Caco-2 (cell line): Measurements from ENCODE around the gene MUC2. TPM values are rescaled to one million over a fixed set of nuclear protein-coding genes. Genes with fewer than 3 reads are reported as not detected.

Experiments used
- BruUV-seq: library from RNA; stranded (reverse); fragments of 400-500 nt; replicated peaks from 2 replicates; lab custom pipeline; 2021; lab: Mats Ljungman, UMichigan
- CTCF ChIA-PET: fragments of 300-600 bp; sonication (Branson Sonifier 250); formaldehyde crosslinking; loops from one replicate; lab custom pipeline; 2022; ENCODE audit warnings: antibody characterized with exemption; lab: Charles Lee
- POLR2A ChIA-PET: fragments of 300-600 bp; sonication (Branson Sonifier 250); formaldehyde crosslinking; loops from one replicate; lab custom pipeline; 2022; ENCODE audit warnings: antibody characterized with exemption; lab: Charles Lee
- DNase-seq, 2 experiments: peaks; one replicate each; pipeline versions ENCODE4 v3.0.0 to v3.0.0-alpha.2; 2020 to 2022
- H3K27me3 ChIP-seq: replicated peaks from 2 replicates; pipeline ENCODE4 v1.6.0; 2011; ENCODE audit warnings: low read length; ENCODE audit not compliant: control insufficient read depth, insufficient read depth
- H3K36me3 ChIP-seq: 2 replicates; pipeline ENCODE4 v1.5.1; 2011; ENCODE audit warnings: low read length; ENCODE audit not compliant: control insufficient read depth, insufficient read depth
- H3K4me1 ChIP-seq: fragments of 250-450 bp; sonication (Bioruptor Pico); 2 replicates; pipeline ENCODE4 v1.5.1; 2020; ENCODE audit warnings: mild to moderate bottlenecking
- H3K4me3 ChIP-seq: 2 replicates; pipeline ENCODE4 v1.5.1; 2011; ENCODE audit warnings: low read depth, mild to moderate bottlenecking, control low read depth, low read length
- H3K9me3 ChIP-seq: fragments of 250-450 bp; sonication (Bioruptor Pico); 2 replicates; pipeline ENCODE4 v1.5.1; 2020; ENCODE audit warnings: mild to moderate bottlenecking, moderate library complexity
- H3K27ac Mint-ChIP-seq: one replicate; pipeline ENCODE4 v1.8.0; 2022; ENCODE audit warnings: mixed read lengths; ENCODE audit not compliant: unreplicated experiment
- H3K27me3 Mint-ChIP-seq: one replicate; pipeline ENCODE4 v1.8.0; 2022; ENCODE audit warnings: mixed read lengths; ENCODE audit not compliant: insufficient read depth, unreplicated experiment
- H3K36me3 Mint-ChIP-seq: one replicate; pipeline ENCODE4 v1.8.0; 2022; ENCODE audit warnings: mild to moderate bottlenecking, mixed read lengths; ENCODE audit not compliant: insufficient read depth, unreplicated experiment
- H3K4me1 Mint-ChIP-seq: one replicate; pipeline ENCODE4 v1.8.0; 2022; ENCODE audit warnings: low read depth, mixed read lengths; ENCODE audit not compliant: unreplicated experiment
- H3K4me3 Mint-ChIP-seq: one replicate; pipeline ENCODE4 v1.8.0; 2022; ENCODE audit warnings: mild to moderate bottlenecking, moderate library complexity, mixed read lengths; ENCODE audit not compliant: unreplicated experiment
- H3K9me3 Mint-ChIP-seq: one replicate; pipeline ENCODE4 v1.8.0; 2022; ENCODE audit warnings: mixed read lengths; ENCODE audit not compliant: unreplicated experiment
- intact Hi-C: fragments of 100-400 bp; cut with micrococcal nuclease; formaldehyde crosslinking; loops from one replicate; pipeline ENCODE4 v1.10.0; 2022; ENCODE audit not compliant: unreplicated experiment
- total RNA-seq: library from RNA; stranded (reverse); gene quantifications from 2 replicates; pipeline ENCODE4 v1.2.3, GENCODE V29; 2022
- TF ChIP-seq, protein P1 (sequence below), 2 experiments: fragments of 200-600 bp in 1 of 2; IDR thresholded peaks; 1 replicate in 1 of 2; 2 replicates in 1 of 2; pipeline versions ENCODE4 v1.5.1 to v1.8.0; 2011 to 2022; ENCODE audit warnings: antibody characterized with exemption in 1 of 2, control low read depth in 1 of 2, inconsistent platforms in 1 of 2, low read depth in 1 of 2, low read length in 1 of 2, mild to moderate bottlenecking in 1 of 2, moderate library complexity in 1 of 2; ENCODE audit not compliant: insufficient read depth in 1 of 2, severe bottlenecking in 1 of 2, unreplicated experiment in 1 of 2

Gene MUC2
- total RNA-seq, 1 experiment from 2014 or later = 0.05 TPM

DNA sequence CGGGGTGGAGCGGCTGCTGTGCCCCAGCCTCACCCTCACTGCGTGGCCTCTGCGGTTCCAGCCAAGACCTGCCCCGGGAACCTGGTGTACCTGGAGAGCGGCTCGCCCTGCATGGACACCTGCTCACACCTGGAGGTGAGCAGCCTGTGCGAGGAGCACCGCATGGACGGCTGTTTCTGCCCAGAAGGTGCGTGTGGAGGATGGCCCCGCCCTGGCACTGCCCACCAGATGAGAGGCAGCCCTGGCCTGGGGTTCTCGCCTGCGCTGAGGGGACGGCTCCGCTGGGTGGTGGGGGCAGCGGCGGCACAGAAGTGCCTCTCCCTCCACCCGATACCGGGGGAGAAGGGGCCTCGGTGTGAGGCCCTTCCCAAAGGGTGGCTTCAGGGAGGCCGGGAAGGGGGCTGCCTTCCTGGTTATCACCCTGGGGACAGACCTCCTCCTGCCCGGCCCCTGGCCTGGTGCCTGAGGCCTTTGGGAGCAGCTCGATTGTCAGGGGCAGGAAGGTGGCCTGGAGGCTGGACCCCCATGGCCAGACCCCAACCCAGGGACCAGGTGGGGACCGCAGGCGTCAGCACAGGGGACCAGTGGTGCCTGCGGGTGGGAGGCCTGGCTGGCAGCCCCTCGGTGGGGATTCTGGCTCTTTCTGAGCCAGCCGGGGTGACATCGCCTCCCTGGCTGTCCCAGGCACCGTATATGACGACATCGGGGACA lies 7.1 kb downstream of the MUC2 start:
- POLR2A ChIA-PET = no interaction called here
- BruUV-seq = no TSS peak
- H3K27ac Mint-ChIP-seq = no peak overlapping the region

DNA sequence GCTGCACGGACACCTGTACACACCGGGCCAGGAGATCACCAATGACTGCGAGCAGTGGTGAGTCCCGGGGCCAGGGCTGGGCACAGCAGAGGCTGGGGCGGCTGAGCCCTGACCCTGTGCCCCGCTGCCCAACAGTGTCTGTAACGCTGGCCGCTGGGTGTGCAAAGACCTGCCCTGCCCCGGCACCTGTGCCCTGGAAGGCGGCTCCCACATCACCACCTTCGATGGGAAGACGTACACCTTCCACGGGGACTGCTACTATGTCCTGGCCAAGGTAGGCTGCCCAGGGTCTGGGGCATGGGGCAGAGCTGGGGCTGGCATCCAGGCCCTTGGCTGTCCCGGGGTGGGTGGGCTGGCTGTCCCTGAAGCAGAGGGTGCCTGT lies 7.7 kb downstream of the MUC2 start:
- no peaks in the 10 kb centered on the region for H3K4me1 Mint-ChIP-seq
- H3K27me3 Mint-ChIP-seq = no peaks in the 10 kb centered on the region
- no peaks in the 10 kb centered on the region for H3K4me1 ChIP-seq
- H3K27me3 ChIP-seq = no peaks in the 10 kb centered on the region
- BruUV-seq = no TSS peak
- POLR2A ChIA-PET = no interaction called here
- no peaks in the 10 kb centered on the region for H3K9me3 Mint-ChIP-seq
- intact Hi-C loops = no loop called here
- H3K27ac Mint-ChIP-seq = no peak overlapping the region
- H3K4me3 Mint-ChIP-seq = no peak overlapping the region
- H3K9me3 ChIP-seq = no peaks in the 10 kb centered on the region
- TF ChIP-seq, protein P1, sequence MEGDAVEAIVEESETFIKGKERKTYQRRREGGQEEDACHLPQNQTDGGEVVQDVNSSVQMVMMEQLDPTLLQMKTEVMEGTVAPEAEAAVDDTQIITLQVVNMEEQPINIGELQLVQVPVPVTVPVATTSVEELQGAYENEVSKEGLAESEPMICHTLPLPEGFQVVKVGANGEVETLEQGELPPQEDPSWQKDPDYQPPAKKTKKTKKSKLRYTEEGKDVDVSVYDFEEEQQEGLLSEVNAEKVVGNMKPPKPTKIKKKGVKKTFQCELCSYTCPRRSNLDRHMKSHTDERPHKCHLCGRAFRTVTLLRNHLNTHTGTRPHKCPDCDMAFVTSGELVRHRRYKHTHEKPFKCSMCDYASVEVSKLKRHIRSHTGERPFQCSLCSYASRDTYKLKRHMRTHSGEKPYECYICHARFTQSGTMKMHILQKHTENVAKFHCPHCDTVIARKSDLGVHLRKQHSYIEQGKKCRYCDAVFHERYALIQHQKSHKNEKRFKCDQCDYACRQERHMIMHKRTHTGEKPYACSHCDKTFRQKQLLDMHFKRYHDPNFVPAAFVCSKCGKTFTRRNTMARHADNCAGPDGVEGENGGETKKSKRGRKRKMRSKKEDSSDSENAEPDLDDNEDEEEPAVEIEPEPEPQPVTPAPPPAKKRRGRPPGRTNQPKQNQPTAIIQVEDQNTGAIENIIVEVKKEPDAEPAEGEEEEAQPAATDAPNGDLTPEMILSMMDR (IDR thresholded peaks at IDR 0.05; ENCODE audit: insufficient read depth in 1 of 2, low read depth in 1 of 2, low read length in 1 of 2, severe bottlenecking in 1 of 2, unreplicated experiment in 1 of 2) = no peak
- CTCF ChIA-PET = no interaction called here
- H3K4me3 ChIP-seq = no peak overlapping the region
- H3K36me3 ChIP-seq = no peaks in the 10 kb centered on the region
- DNase-seq = peak in 1 of 2 experiments; percentile 25
- no peaks in the 10 kb centered on the region for H3K36me3 Mint-ChIP-seq

More for the DNA sequence above, 7.1 kb downstream of the MUC2 start:
- Histone ChIP-seq H3K9me3 (no peaks in the 10 kb centered on the region), H3K36me3 (no peaks in the 10 kb centered on the region), H3K4me3 (no peak overlapping the region), H3K27me3 (no peaks in the 10 kb centered on the region), H3K4me1 (no peaks in the 10 kb centered on the region)
- DNase-seq = peak in 1 of 2 experiments; percentile 34
- H3K4me1 Mint-ChIP-seq = no peaks in the 10 kb centered on the region
- TF ChIP-seq, protein P1 (IDR thresholded peaks at IDR 0.05; ENCODE audit: insufficient read depth in 1 of 2, low read depth in 1 of 2, low read length in 1 of 2, severe bottlenecking in 1 of 2, unreplicated experiment in 1 of 2) = no peak
- no peak overlapping the region for H3K4me3 Mint-ChIP-seq
- H3K36me3 Mint-ChIP-seq = no peaks in the 10 kb centered on the region
- CTCF ChIA-PET = no interaction called here
- intact Hi-C loops = no loop called here
- no peaks in the 10 kb centered on the region for H3K27me3 Mint-ChIP-seq
- H3K9me3 Mint-ChIP-seq = no peaks in the 10 kb centered on the region

DNA sequence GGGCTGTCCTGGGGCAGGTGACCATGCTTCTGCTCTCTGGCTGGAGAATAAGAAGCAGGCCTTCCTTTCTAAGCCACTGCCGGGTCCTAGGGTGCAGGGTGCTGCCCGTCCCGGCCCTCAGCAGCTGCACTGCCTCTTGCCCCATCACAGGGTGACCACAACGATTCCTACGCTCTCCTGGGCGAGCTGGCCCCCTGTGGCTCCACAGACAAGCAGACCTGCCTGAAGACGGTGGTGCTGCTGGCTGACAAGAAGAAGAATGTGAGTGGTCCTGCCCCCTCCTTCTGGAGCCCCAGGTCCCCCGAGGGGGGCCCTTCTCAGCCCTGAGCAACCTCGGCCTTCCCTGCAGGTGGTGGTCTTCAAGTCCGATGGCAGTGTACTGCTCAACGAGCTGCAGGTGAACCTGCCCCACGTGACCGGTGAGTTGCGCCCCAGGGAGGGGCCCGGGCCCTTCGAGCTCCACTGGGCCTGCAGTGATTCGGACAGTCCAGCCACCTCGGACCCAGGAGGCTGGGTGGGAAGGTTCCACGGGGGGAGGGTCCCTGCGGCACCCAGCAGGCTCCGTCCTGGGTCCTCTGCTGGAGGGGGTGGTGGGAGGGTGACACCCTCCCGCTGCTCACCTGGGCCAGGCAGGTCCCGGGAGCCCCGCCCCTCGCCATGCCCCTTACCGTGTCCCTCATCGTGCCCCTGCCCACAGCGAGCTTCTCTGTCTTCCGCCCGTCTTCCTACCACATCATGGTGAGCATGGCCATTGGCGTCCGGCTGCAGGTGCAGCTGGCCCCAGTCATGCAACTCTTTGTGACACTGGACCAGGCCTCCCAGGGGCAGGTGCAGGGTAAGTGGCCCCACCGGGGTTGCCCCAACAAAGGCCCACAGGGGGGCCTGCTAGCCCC lies 8.3 kb downstream of the MUC2 start:
- Histone ChIP-seq H3K27me3 (no peaks in the 10 kb centered on the region), H3K36me3 (no peaks in the 10 kb centered on the region), H3K9me3 (no peaks in the 10 kb centered on the region), H3K4me1 (no peaks in the 10 kb centered on the region), H3K4me3 (no peak overlapping the region)
- H3K9me3 Mint-ChIP-seq = no peaks in the 10 kb centered on the region
- H3K4me3 Mint-ChIP-seq = no peak overlapping the region
- no peaks in the 10 kb centered on the region for H3K36me3 Mint-ChIP-seq
- intact Hi-C loops = no loop called here
- H3K27me3 Mint-ChIP-seq = no peaks in the 10 kb centered on the region
- DNase-seq = peak in 1 of 2 experiments; percentile 36
- no peaks in the 10 kb centered on the region for H3K4me1 Mint-ChIP-seq
- POLR2A ChIA-PET = no interaction called here
- no TSS peak for BruUV-seq
- TF ChIP-seq, protein P1 (IDR thresholded peaks at IDR 0.05; ENCODE audit: insufficient read depth in 1 of 2, low read depth in 1 of 2, low read length in 1 of 2, severe bottlenecking in 1 of 2, unreplicated experiment in 1 of 2) = no peak
- no peak overlapping the region for H3K27ac Mint-ChIP-seq
- CTCF ChIA-PET = no interaction called here
